ENCODE results near the gene RRAS.
A peak's percentile ranks its signal among the peaks of the same experiment; 100 is the strongest.

RRAS gene

GRCh38 chr19:49676784-49677230 is 36.9 kb upstream of the RRAS start:
- DNase-seq: peak; percentile 100

- DNase-seq: no peak
These were observed 36.3 kb upstream of the RRAS start for GRCh38 chr19:49676136-49676783.

- no peak for DNase-seq
These were observed 32.4 kb upstream of the RRAS start for GRCh38 chr19:49672131-49672919.

- no peak for DNase-seq
These were observed 29.6 kb upstream of the RRAS start for GRCh38 chr19:49669516-49669915.

GRCh38 chr19:49667473-49667872 is 27.5 kb upstream of the RRAS start:
- DNase-seq: no peak

- DNase-seq: no peak
These were observed 26.1 kb upstream of the RRAS start for GRCh38 chr19:49666120-49666444.

- DNase-seq: peak; percentile 97
These were observed 25.6 kb upstream of the RRAS start, which contains the start of the genes BCL2L12 and IRF3 for GRCh38 chr19:49665351-49666119. Gene BCL2L12, plus strand, starts transcription at chr19:49665933. Its CDS starts 760 bp downstream, at chr19:49666693. Gene IRF3, minus strand, starts transcription at chr19:49665857. Its CDS starts 1,019 bp downstream, at chr19:49664838.

GRCh38 chr19:49665036-49665350 is 25.1 kb upstream of the RRAS start:
- DNase-seq: no peak

- DNase-seq: peak; percentile 90
These were observed 24.5 kb upstream of the RRAS start for GRCh38 chr19:49664171-49665035.

- DNase-seq: no peak
These were observed 23.3 kb upstream of the RRAS start for GRCh38 chr19:49663224-49663623.

- DNase-seq: no peak
These were observed 22.1 kb upstream of the RRAS start for GRCh38 chr19:49662011-49662410.

- no peak for DNase-seq
These were observed 20.5 kb upstream of the RRAS start for GRCh38 chr19:49660338-49660961.

GRCh38 chr19:49658566-49659442 is 18.9 kb upstream of the RRAS start:
- no peak for DNase-seq

- no peak for DNase-seq
These were observed 18.2 kb upstream of the RRAS start for GRCh38 chr19:49658139-49658517.

GRCh38 chr19:49657493-49658138 is 17.7 kb upstream of the RRAS start:
- DNase-seq: no peak

- DNase-seq: no peak
These were observed 16.6 kb upstream of the RRAS start for GRCh38 chr19:49656456-49657109.

- no peak for DNase-seq
These were observed 15.9 kb upstream of the RRAS start for GRCh38 chr19:49655570-49656455.

- DNase-seq: no peak
These were observed 14.6 kb upstream of the RRAS start for GRCh38 chr19:49654581-49654980.

- no peak for DNase-seq
These were observed 13.5 kb upstream of the RRAS start for GRCh38 chr19:49653466-49653806.
